Stomach smooth muscle (tissue), 2 donors: ENCODE data around the gene TMCC1.
A peak's percentile ranks its signal among the peaks of the same experiment; 100 is the strongest.

ENCODE experiments used
- H3K27ac ChIP-seq: one replicate; pipeline ENCODE4 v1.7.0; 2013; ENCODE audit warnings: mild to moderate bottlenecking, low read length, inconsistent platforms
- H3K27me3 ChIP-seq, 2 donors: one replicate each; pipeline ENCODE4 v1.7.0; 2013; ENCODE audit warnings: low read length in 2 of 2; ENCODE audit not compliant: insufficient read depth in 2 of 2, control insufficient read depth in 1 of 2
- H3K36me3 ChIP-seq, 2 donors: one replicate each; pipeline ENCODE4 v1.7.0; 2013; ENCODE audit warnings: low read length in 2 of 2; ENCODE audit not compliant: control insufficient read depth in 2 of 2, insufficient read depth in 2 of 2
- H3K4me1 ChIP-seq: one replicate; pipeline ENCODE4 v1.7.0; 2013; ENCODE audit warnings: low read length; ENCODE audit not compliant: control insufficient read depth, insufficient read depth
- H3K4me3 ChIP-seq, 2 donors: one replicate each; pipeline ENCODE4 v1.7.0; 2013; ENCODE audit warnings: low read length in 2 of 2
- H3K9ac ChIP-seq, 2 donors: one replicate each; pipeline ENCODE4 v1.7.0; 2013; ENCODE audit warnings: low read length in 2 of 2, mild to moderate bottlenecking in 1 of 2
- H3K9me3 ChIP-seq, 2 donors: one replicate each; pipeline ENCODE4 v1.7.0; 2013; ENCODE audit warnings: low read length in 2 of 2; ENCODE audit not compliant: control insufficient read depth in 2 of 2
- donor health status: healthy.
- donor health status: Pancreatic carcinoma.

Gene TMCC1

GRCh38 chr3:129893581-129894070 is at the start of gene TMCC1:
Gene TMCC1 (minus strand): TSS chr3:129893711.
- peak within 1 kb of the TSS; percentile 77 for H3K27ac ChIP-seq
- H3K4me1 ChIP-seq, result peaks cover 13% of the 10 kb centered on the region
- peak within 1 kb of the TSS; percentile 98 to 99 for H3K9ac ChIP-seq
- H3K36me3 ChIP-seq, result no peaks in the 10 kb centered on the region
- H3K4me3 ChIP-seq, result peak within 1 kb of the TSS; percentile 93 to 99
- H3K27me3 ChIP-seq, result no peaks in the 10 kb centered on the region
- H3K9me3 ChIP-seq, result no peaks in the 10 kb centered on the region

- Histone ChIP-seq H3K36me3 (no peaks in the 10 kb centered on the region), H3K27me3 (peaks cover 0 to 3% of the 10 kb centered on the region in 2 donors), H3K27ac (no peak overlapping the region), H3K4me1 (no peaks in the 10 kb centered on the region), H3K4me3 (no peak overlapping the region), H3K9ac (no peak overlapping the region), H3K9me3 (peaks cover 4 to 9% of the 10 kb centered on the region in 2 donors)
Observed at GRCh38 chr3:129943020-129943419, 49.5 kb upstream of the TMCC1 start.

- Histone ChIP-seq H3K9me3 (peaks cover 2 to 5% of the 10 kb centered on the region in 2 donors), H3K4me1 (no peaks in the 10 kb centered on the region), H3K36me3 (no peaks in the 10 kb centered on the region), H3K27ac (no peak overlapping the region), H3K9ac (no peak overlapping the region), H3K27me3 (peaks cover 0 to 3% of the 10 kb centered on the region in 2 donors), H3K4me3 (no peak overlapping the region)
Observed at GRCh38 chr3:129942296-129942695, 48.8 kb upstream of the TMCC1 start.

- Histone ChIP-seq H3K9ac (no peak overlapping the region), H3K27ac (no peak overlapping the region), H3K36me3 (no peaks in the 10 kb centered on the region), H3K4me1 (no peaks in the 10 kb centered on the region), H3K27me3 (no peaks in the 10 kb centered on the region), H3K4me3 (no peak overlapping the region), H3K9me3 (no peaks in the 10 kb centered on the region)
Observed at GRCh38 chr3:129940086-129940485, 46.6 kb upstream of the TMCC1 start.

GRCh38 chr3:129938140-129938930 is 44.8 kb upstream of the TMCC1 start:
- H3K9ac ChIP-seq, result no peak overlapping the region
- no peaks in the 10 kb centered on the region for H3K9me3 ChIP-seq
- H3K36me3 ChIP-seq, result no peaks in the 10 kb centered on the region
- no peak overlapping the region for H3K4me3 ChIP-seq
- no peak overlapping the region for H3K27ac ChIP-seq
- H3K4me1 ChIP-seq, result peaks cover 3% of the 10 kb centered on the region
- peaks cover 0 to 2% of the 10 kb centered on the region in 2 donors for H3K27me3 ChIP-seq

GRCh38 chr3:129937717-129938116 is 44.2 kb upstream of the TMCC1 start:
- Histone ChIP-seq H3K27me3 (peaks cover 0 to 2% of the 10 kb centered on the region in 2 donors), H3K9me3 (no peaks in the 10 kb centered on the region), H3K4me3 (no peak overlapping the region), H3K36me3 (no peaks in the 10 kb centered on the region), H3K4me1 (peaks cover 3% of the 10 kb centered on the region), H3K9ac (no peak overlapping the region), H3K27ac (no peak overlapping the region)

GRCh38 chr3:129936757-129937156 is 43.2 kb upstream of the TMCC1 start:
- H3K9me3 ChIP-seq, result no peaks in the 10 kb centered on the region
- peak overlapping the region in 1 of 2 donors; percentile 57 for H3K4me3 ChIP-seq
- peaks cover 3% of the 10 kb centered on the region for H3K4me1 ChIP-seq
- peaks cover 0 to 2% of the 10 kb centered on the region in 2 donors for H3K27me3 ChIP-seq
- H3K27ac ChIP-seq, result no peak overlapping the region
- H3K9ac ChIP-seq, result peak overlapping the region in 1 of 2 donors; percentile 1
- no peaks in the 10 kb centered on the region for H3K36me3 ChIP-seq

GRCh38 chr3:129934234-129935123 is 41.0 kb upstream of the TMCC1 start:
- peaks cover 0 to 2% of the 10 kb centered on the region in 2 donors for H3K27me3 ChIP-seq
- H3K9me3 ChIP-seq, result peaks cover 4 to 10% of the 10 kb centered on the region in 2 donors
- no peaks in the 10 kb centered on the region for H3K36me3 ChIP-seq
- peak overlapping the region; percentile 58 to 64 for H3K4me3 ChIP-seq
- H3K27ac ChIP-seq, result no peak overlapping the region
- H3K4me1 ChIP-seq, result peaks cover 3% of the 10 kb centered on the region
- H3K9ac ChIP-seq, result no peak overlapping the region

GRCh38 chr3:129933471-129933870 is 40.0 kb upstream of the TMCC1 start:
- Histone ChIP-seq H3K27me3 (peaks cover 0 to 2% of the 10 kb centered on the region in 2 donors), H3K4me3 (no peak overlapping the region), H3K27ac (no peak overlapping the region), H3K9me3 (peaks cover 4 to 13% of the 10 kb centered on the region in 2 donors), H3K4me1 (peaks cover 3% of the 10 kb centered on the region), H3K36me3 (no peaks in the 10 kb centered on the region), H3K9ac (no peak overlapping the region)

GRCh38 chr3:129929383-129929782 is 35.9 kb upstream of the TMCC1 start:
- Histone ChIP-seq H3K9ac (no peak overlapping the region), H3K27ac (no peak overlapping the region), H3K9me3 (peaks cover 4 to 13% of the 10 kb centered on the region in 2 donors), H3K36me3 (no peaks in the 10 kb centered on the region), H3K4me1 (peaks cover 2% of the 10 kb centered on the region), H3K4me3 (no peak overlapping the region), H3K27me3 (peaks cover 0 to 2% of the 10 kb centered on the region in 2 donors)
